Activated T-helper 1 cell treated with anti-CD3 and anti-CD28 coated beads, Interleukin-12 subunit alpha, Interleukin-12 subunit beta, Interleukin-2, Interleukin-4 antibody, amounts not matched to agents 30 ng/mL and 10 ng/mL and 1 ng/mL, durations not matched to agents 14 hours and 24 hours and 36 hours (primary cell): ENCODE results near the gene EPS8L1. TPM values are rescaled to one million over a fixed set of nuclear protein-coding genes. Genes with fewer than 3 reads are reported as not detected.
A peak's percentile ranks its signal among the peaks of the same experiment; 100 is the strongest.

Experiments used
- DNase-seq: peaks from one replicate; pipeline ENCODE4 v3.0.0; 2021; ENCODE audit warnings: low spot score
- H3K27ac Mint-ChIP-seq: one replicate; pipeline ENCODE4 v1.8.0; 2021; ENCODE audit warnings: mild to moderate bottlenecking, mixed read lengths
- H3K27me3 Mint-ChIP-seq: one replicate; pipeline ENCODE4 v1.8.0; 2022; ENCODE audit warnings: mild to moderate bottlenecking, moderate library complexity, mixed read lengths; ENCODE audit not compliant: insufficient read depth
- H3K36me3 Mint-ChIP-seq: one replicate; pipeline ENCODE4 v1.8.0; 2021; ENCODE audit warnings: low read depth, mixed read lengths
- H3K4me1 Mint-ChIP-seq: one replicate; pipeline ENCODE4 v1.8.0; 2021; ENCODE audit warnings: low read depth, mixed read lengths
- H3K4me3 Mint-ChIP-seq: one replicate; pipeline ENCODE4 v1.8.0; 2021; ENCODE audit warnings: mild to moderate bottlenecking, moderate library complexity, mixed read lengths
- H3K9me3 Mint-ChIP-seq: one replicate; pipeline ENCODE4 v1.8.0; 2021; ENCODE audit warnings: mixed read lengths
- intact Hi-C: fragments of 100-400 bp; cut with micrococcal nuclease; formaldehyde crosslinking; loops from one replicate; pipeline ENCODE4 v1.15.1; 2024
- total RNA-seq: library from RNA; stranded (reverse); gene quantifications from 2 replicates; pipeline ENCODE4 v1.2.3, GENCODE V29; 2022

Gene EPS8L1
- total RNA-seq, 1 donor from 2014 or later: 6.0 TPM

DNA sequence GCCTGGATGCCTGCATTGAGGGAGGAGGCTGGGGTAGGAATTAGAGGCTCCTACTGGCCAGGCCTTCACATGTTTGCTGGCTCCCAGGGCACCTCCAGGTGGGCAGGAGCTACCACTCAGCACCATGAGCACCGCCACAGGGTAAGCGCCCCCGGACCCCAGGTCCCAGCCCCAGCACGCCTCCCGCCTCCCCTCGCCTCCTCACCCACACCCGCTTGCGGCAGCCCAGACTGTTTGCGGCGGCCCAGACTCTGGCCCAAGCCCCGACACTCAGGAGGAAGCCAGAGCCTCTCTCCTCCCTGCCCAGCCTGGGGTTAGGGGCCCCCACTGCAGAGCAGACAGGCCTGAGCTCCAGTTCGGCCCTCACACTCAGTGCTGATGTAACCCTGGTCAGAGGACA, 652 bp downstream of the EPS8L1 start:
- intact Hi-C loops: no loop called here
- Mint-ChIP-seq H3K36me3 (no peaks in the 10 kb centered on the region), H3K27ac (no peak overlapping the region), H3K27me3 (peaks cover 16% of the 10 kb centered on the region), H3K4me3 (no peak overlapping the region), H3K9me3 (no peaks in the 10 kb centered on the region), H3K4me1 (peaks cover 17% of the 10 kb centered on the region)
- no peak for DNase-seq

GRCh38 chr19:55077106-55077505, 1.4 kb downstream of the EPS8L1 start:
- Mint-ChIP-seq H3K4me3 (no peak overlapping the region), H3K27me3 (peaks cover 14% of the 10 kb centered on the region), H3K4me1 (peaks cover 17% of the 10 kb centered on the region), H3K9me3 (no peaks in the 10 kb centered on the region), H3K27ac (no peak overlapping the region), H3K36me3 (no peaks in the 10 kb centered on the region)
- no peak for DNase-seq
- intact Hi-C loops: no loop called here

GRCh38 chr19:55078996-55079395, 3.3 kb downstream of the EPS8L1 start:
- H3K4me3 Mint-ChIP-seq: peak overlapping the region; percentile 66
- peaks cover 25% of the 10 kb centered on the region for H3K27me3 Mint-ChIP-seq
- intact Hi-C loops: no loop called here
- no peaks in the 10 kb centered on the region for H3K36me3 Mint-ChIP-seq
- DNase-seq: no peak
- no peaks in the 10 kb centered on the region for H3K9me3 Mint-ChIP-seq
- H3K27ac Mint-ChIP-seq: no peak overlapping the region
- peaks cover 23% of the 10 kb centered on the region for H3K4me1 Mint-ChIP-seq

DNA sequence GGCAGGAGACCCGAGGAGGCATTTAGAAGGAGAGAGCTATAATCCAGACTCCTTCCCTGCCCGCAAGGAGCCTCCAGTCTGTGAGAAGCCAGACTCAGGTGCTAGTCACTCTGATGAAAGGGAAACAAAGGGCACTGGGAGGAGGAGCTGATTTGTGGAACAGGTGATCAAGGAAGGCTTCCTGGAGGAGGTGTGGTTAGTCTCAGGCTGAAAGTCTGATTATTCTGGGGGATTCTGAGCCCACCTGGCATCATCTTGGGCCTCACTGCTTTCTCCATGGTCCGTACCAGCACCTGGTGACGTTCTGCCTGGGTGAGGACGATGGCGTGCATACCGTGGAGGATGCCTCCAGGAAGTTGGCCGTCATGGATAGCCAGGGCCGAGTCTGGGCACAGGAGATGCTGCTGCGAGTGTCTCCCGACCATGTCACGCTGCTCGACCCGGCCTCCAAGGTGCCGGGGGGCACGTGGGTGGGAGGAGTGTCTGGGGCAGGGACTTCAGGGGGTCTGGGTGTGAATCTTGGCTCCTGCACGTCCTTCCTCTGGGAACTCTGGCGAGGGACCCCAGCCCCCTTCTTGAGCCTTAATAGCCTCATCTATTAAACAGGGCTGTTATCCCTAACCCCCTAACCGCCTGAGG, 3.9 kb downstream of the EPS8L1 start:
- peaks cover 29% of the 10 kb centered on the region for H3K27me3 Mint-ChIP-seq
- peak overlapping the region; percentile 88 for H3K4me3 Mint-ChIP-seq
- no peak for DNase-seq
- H3K9me3 Mint-ChIP-seq: no peaks in the 10 kb centered on the region
- H3K27ac Mint-ChIP-seq: no peak overlapping the region
- H3K36me3 Mint-ChIP-seq: no peaks in the 10 kb centered on the region
- H3K4me1 Mint-ChIP-seq: peaks cover 23% of the 10 kb centered on the region
- intact Hi-C loops: loop anchor here (1.0 to 10.0 kb wide), 8 partner anchors 175 to 943 kb away; partner anchors contain the start of genes CNOT3, HSPBP1, PPP6R1 and UBE2S

GRCh38 chr19:55080121-55080967, 4.7 kb downstream of the EPS8L1 start:
- Mint-ChIP-seq H3K27me3 (peaks cover 32% of the 10 kb centered on the region), H3K36me3 (no peaks in the 10 kb centered on the region), H3K27ac (peak overlapping the region; percentile 94), H3K4me3 (peak overlapping the region; percentile 88), H3K9me3 (no peaks in the 10 kb centered on the region), H3K4me1 (peaks cover 23% of the 10 kb centered on the region)
- DNase-seq: peak; percentile 71
- intact Hi-C loops: loop anchor here (1.0 to 10.0 kb wide), 8 partner anchors 174 to 944 kb away; partner anchors contain the start of genes CNOT3, HSPBP1, PPP6R1 and UBE2S

GRCh38 chr19:55080968-55081769, 5.5 kb downstream of the EPS8L1 start:
- intact Hi-C loops: loop anchor here (1.0 to 10.0 kb wide), 10 partner anchors 18 to 944 kb away; partner anchors contain the start of genes CNOT3, HSPBP1, PPP1R12C and PPP6R1
- Mint-ChIP-seq H3K27ac (peak overlapping the region; percentile 67), H3K27me3 (peaks cover 35% of the 10 kb centered on the region), H3K4me1 (peaks cover 23% of the 10 kb centered on the region), H3K4me3 (peak overlapping the region; percentile 88), H3K36me3 (no peaks in the 10 kb centered on the region), H3K9me3 (no peaks in the 10 kb centered on the region)
- DNase-seq: peak; percentile 92

DNA sequence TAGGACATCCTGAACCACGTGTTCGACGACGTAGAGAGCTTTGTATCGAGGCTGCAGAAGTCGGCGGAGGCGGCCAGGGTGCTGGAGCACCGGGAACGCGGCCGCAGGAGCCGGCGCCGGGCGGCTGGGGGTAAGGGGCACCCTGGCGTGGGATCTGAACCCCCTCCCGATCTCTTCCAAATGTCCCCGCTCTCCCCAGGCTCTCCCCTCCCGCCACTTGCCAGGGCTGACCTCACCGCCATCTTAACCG, 6.0 kb downstream of the EPS8L1 start:
- Mint-ChIP-seq H3K4me3 (peak overlapping the region; percentile 88), H3K27ac (peak overlapping the region; percentile 67), H3K36me3 (no peaks in the 10 kb centered on the region), H3K4me1 (peaks cover 23% of the 10 kb centered on the region), H3K27me3 (peaks cover 35% of the 10 kb centered on the region), H3K9me3 (no peaks in the 10 kb centered on the region)
- DNase-seq: no peak
- intact Hi-C loops: loop anchor here (1.0 to 10.0 kb wide), 10 partner anchors 18 to 945 kb away; partner anchors contain the start of genes CNOT3, DNAAF3, PPP1R12C and PPP6R1

DNA sequence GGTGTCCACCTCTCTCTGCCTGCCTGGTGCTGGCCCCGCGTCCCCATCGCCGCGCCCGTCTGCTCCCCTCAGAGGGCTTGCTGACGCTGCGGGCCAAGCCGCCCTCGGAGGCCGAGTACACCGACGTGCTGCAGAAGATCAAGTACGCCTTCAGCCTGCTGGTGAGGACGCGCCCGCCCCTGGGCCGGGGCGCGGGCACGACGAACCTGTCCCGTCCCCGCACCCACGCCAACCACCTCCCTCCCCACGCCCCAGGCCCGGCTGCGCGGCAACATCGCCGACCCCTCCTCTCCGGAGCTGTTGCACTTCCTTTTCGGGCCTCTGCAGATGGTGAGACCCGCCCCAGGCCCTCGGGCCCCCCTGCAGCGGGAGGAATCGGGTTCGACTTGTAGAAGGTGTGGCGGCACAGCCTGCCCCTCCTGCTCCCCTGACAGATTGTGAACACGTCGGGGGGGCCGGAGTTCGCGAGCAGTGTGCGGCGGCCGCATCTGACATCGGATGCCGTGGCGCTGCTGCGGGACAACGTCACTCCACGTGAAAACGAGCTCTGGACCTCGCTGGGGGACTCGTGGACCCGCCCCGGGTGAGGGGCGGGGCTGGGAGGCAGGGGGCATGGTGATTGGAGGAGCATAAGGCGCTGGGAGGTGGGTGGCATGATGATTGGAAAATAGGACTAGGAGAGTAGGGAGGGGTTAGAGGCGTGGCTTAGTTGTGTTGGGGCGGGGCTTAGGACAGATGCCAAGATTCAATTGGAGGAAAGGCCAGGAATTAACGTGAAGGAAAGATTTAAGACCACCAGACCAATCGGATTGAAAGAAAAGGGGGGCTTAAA, 6.6 kb downstream of the EPS8L1 start:
- Mint-ChIP-seq H3K4me1 (peaks cover 25% of the 10 kb centered on the region), H3K9me3 (no peaks in the 10 kb centered on the region), H3K4me3 (peak overlapping the region; percentile 88), H3K36me3 (no peaks in the 10 kb centered on the region), H3K27me3 (peaks cover 35% of the 10 kb centered on the region), H3K27ac (peak overlapping the region; percentile 8)
- intact Hi-C loops: loop anchor here (2.0 to 10.0 kb wide), 6 partner anchors 85 to 917 kb away; partner anchors contain the start of genes DNAAF3, PPP6R1, UBE2S and ZNF784
- peak; percentile 33 for DNase-seq

- Mint-ChIP-seq H3K27me3 (peaks cover 38% of the 10 kb centered on the region), H3K4me1 (peaks cover 31% of the 10 kb centered on the region), H3K4me3 (no peak overlapping the region)
Measured at GRCh38 chr19:55083004-55083850, 7.6 kb downstream of the EPS8L1 start.

GRCh38 chr19:55084416-55084815, 8.7 kb downstream of the EPS8L1 start:
- Mint-ChIP-seq H3K4me3 (no peak overlapping the region), H3K4me1 (peaks cover 36% of the 10 kb centered on the region), H3K27me3 (peaks cover 44% of the 10 kb centered on the region), H3K27ac (no peak overlapping the region), H3K36me3 (peaks cover 11% of the 10 kb centered on the region), H3K9me3 (no peaks in the 10 kb centered on the region)
- no peak for DNase-seq
- intact Hi-C loops: loop anchor here (5.0 to 10.0 kb wide), 5 partner anchors 170 to 920 kb away; partner anchors contain the start of genes PPP6R1, UBE2S and ZNF784

More at GRCh38 chr19:55083004-55083850, 7.6 kb downstream of the EPS8L1 start:
- intact Hi-C loops: loop anchor here (2.0 to 10.0 kb wide), 6 partner anchors 84 to 918 kb away; partner anchors contain the start of genes DNAAF3, PPP6R1, UBE2S and ZNF784
- no peaks in the 10 kb centered on the region for H3K9me3 Mint-ChIP-seq
- no peak overlapping the region for H3K27ac Mint-ChIP-seq
- H3K36me3 Mint-ChIP-seq: peaks cover 4% of the 10 kb centered on the region
- DNase-seq: no peak
